Pons (tissue), 1 donor: Measurements from ENCODE around the gene TF.

Experiments
- DNase-seq: peaks from one replicate; pipeline ENCODE4 v3.0.0-alpha.2; 2016; ENCODE audit warnings: low spot score

TF gene

GRCh38 chr3:133812872-133813271 lies 66.7 kb downstream of the TF start:
- no peak for DNase-seq

- no peak for DNase-seq
Observed at GRCh38 chr3:133815386-133815785, 69.2 kb downstream of the TF start.

- no peak for DNase-seq
Observed at GRCh38 chr3:133820129-133820528, 73.9 kb downstream of the TF start.

GRCh38 chr3:133820889-133821675 lies 74.9 kb downstream of the TF start:
- no peak for DNase-seq

- peak; percentile 51 for DNase-seq
Observed at GRCh38 chr3:133821767-133822638, 75.8 kb downstream of the TF start.

GRCh38 chr3:133824961-133825485 lies 78.8 kb downstream of the TF start:
- DNase-seq: no peak

GRCh38 chr3:133825969-133826727 lies 80.0 kb downstream of the TF start:
- DNase-seq: no peak

- DNase-seq: no peak
Observed at GRCh38 chr3:133827136-133827535, 80.9 kb downstream of the TF start.

GRCh38 chr3:133827684-133828083 lies 81.5 kb downstream of the TF start:
- DNase-seq: no peak

GRCh38 chr3:133828576-133829309 lies 82.5 kb downstream of the TF start:
- no peak for DNase-seq

GRCh38 chr3:133829310-133829707 lies 83.1 kb downstream of the TF start:
- no peak for DNase-seq

- DNase-seq: no peak
Observed at GRCh38 chr3:133830071-133830470, 83.9 kb downstream of the TF start.

GRCh38 chr3:133831966-133832801 lies 86.0 kb downstream of the TF start:
- no peak for DNase-seq

GRCh38 chr3:133832802-133833144 lies 86.6 kb downstream of the TF start:
- DNase-seq: no peak

GRCh38 chr3:133833267-133833666 lies 87.1 kb downstream of the TF start:
- DNase-seq: no peak

GRCh38 chr3:133833880-133834620 lies 87.9 kb downstream of the TF start:
- no peak for DNase-seq

GRCh38 chr3:133834621-133835417 lies 88.6 kb downstream of the TF start:
- DNase-seq: no peak

- DNase-seq: no peak
Observed at GRCh38 chr3:133835418-133835743, 89.2 kb downstream of the TF start.

- DNase-seq: no peak
Observed at GRCh38 chr3:133835961-133836360, 89.8 kb downstream of the TF start.
